Panc1 (cell line): Measurements from ENCODE around the gene CPSF4. TPM values are rescaled to one million over a fixed set of nuclear protein-coding genes. Genes with fewer than 3 reads are reported as not detected.
A peak's percentile ranks its signal among the peaks of the same experiment; 100 is the strongest.

Experiments used
- ATAC-seq: fragments of 200-7000 bp; cut with Tn5 transposase; 2 replicates; pipeline ENCODE4 v1.9.1; 2020; ENCODE audit warnings: mild to moderate bottlenecking, moderate library complexity
- BruUV-seq: library from RNA; stranded (reverse); fragments of 400-500 nt; replicated peaks from 2 replicates; lab custom pipeline; 2021; lab: Mats Ljungman, UMichigan
- CTCF ChIA-PET: fragments of 300-600 bp; sonication (Branson Sonifier 250); formaldehyde crosslinking; loops from one replicate; lab custom pipeline; 2022; ENCODE audit warnings: antibody characterized with exemption; lab: Charles Lee
- POLR2A ChIA-PET: fragments of 300-600 bp; sonication (Branson Sonifier 250); formaldehyde crosslinking; loops from one replicate; lab custom pipeline; 2022; ENCODE audit warnings: antibody characterized with exemption; lab: Charles Lee
- DNase-seq: peaks from one replicate; pipeline ENCODE4 v3.0.0-alpha.2; 2010; ENCODE audit warnings: low read depth, low spot score
- H3K27ac ChIP-seq: 2 replicates; pipeline ENCODE4 v1.5.1; 2011; ENCODE audit warnings: mild to moderate bottlenecking, low read length, inconsistent platforms
- H3K27me3 ChIP-seq: fragments of 200-500 bp; sonication (Bioruptor generic); 2 replicates; pipeline ENCODE4 v1.6.0; 2014; ENCODE audit warnings: low read length, inconsistent platforms; ENCODE audit not compliant: control insufficient read depth, insufficient read depth
- H3K36me3 ChIP-seq: fragments of 200-500 bp; sonication (Bioruptor generic); 2 replicates; pipeline ENCODE4 v1.5.1; 2014; ENCODE audit warnings: inconsistent platforms, mild to moderate bottlenecking, low read length, moderate library complexity; ENCODE audit not compliant: control insufficient read depth, insufficient read depth
- H3K4me1 ChIP-seq: 2 replicates; pipeline ENCODE4 v1.5.1; 2011; ENCODE audit warnings: inconsistent platforms, mild to moderate bottlenecking, low read length, moderate library complexity; ENCODE audit not compliant: control insufficient read depth, insufficient read depth
- H3K4me3 ChIP-seq, 2 experiments: 2 replicates each; pipeline ENCODE4 v1.5.1; 2011 to 2012; ENCODE audit warnings: low read depth in 2 of 2, low read length in 2 of 2, mild to moderate bottlenecking in 2 of 2, inconsistent platforms in 1 of 2, moderate library complexity in 1 of 2
- H3K9me3 ChIP-seq: fragments of 200-500 bp; sonication (Bioruptor generic); 2 replicates; pipeline ENCODE4 v1.5.1; 2014; ENCODE audit warnings: low read depth, mild to moderate bottlenecking, inconsistent platforms, low read length, moderate library complexity; ENCODE audit not compliant: control insufficient read depth, insufficient read depth
- POLR2AphosphoS5 ChIP-seq: IDR thresholded peaks from 2 replicates; pipeline ENCODE4 v1.6.1; 2012; ENCODE audit warnings: mild to moderate bottlenecking, low read depth, low read length, moderate library complexity
- REST ChIP-seq, 2 experiments: IDR thresholded peaks; 2 replicates each; pipeline ENCODE4 v1.6.1; 2011 to 2012; ENCODE audit warnings: low read depth in 2 of 2, control low read depth in 1 of 2, low read length in 1 of 2, mild to moderate bottlenecking in 1 of 2, moderate library complexity in 1 of 2; ENCODE audit not compliant: insufficient read depth in 1 of 2
- SIN3A ChIP-seq: IDR thresholded peaks from 2 replicates; pipeline ENCODE4 v1.6.1; 2012; ENCODE audit warnings: low read depth, mild to moderate bottlenecking, low read length, moderate library complexity, borderline replicate concordance; ENCODE audit not compliant: insufficient read depth
- TCF7L2 ChIP-seq: IDR thresholded peaks from 2 replicates; pipeline ENCODE4 v1.6.1; 2011; ENCODE audit warnings: mild to moderate bottlenecking, low read depth, low read length, inconsistent platforms
- in situ Hi-C: cut with HindIII; loops from 2 replicates; pipeline ENCODE4 v1.10.0; 2016; ENCODE audit warnings: low sequenced_read_pairs, low pct_unique_long_range_greater_than_20kb
- intact Hi-C: fragments of 100-400 bp; cut with micrococcal nuclease; formaldehyde crosslinking; loops from one replicate; pipeline ENCODE4 v1.10.0; 2022; ENCODE audit not compliant: unreplicated experiment
- total RNA-seq: library from RNA; stranded (reverse); gene quantifications from one replicate; pipeline ENCODE4 v1.2.1, GENCODE V29; 2021; ENCODE audit not compliant: unreplicated experiment
- TF ChIP-seq, protein P1 (sequence below): fragments of 450-650 bp; IDR thresholded peaks from 2 replicates; pipeline ENCODE4 v1.5.1; 2017; ENCODE audit warnings: mild to moderate bottlenecking

The CPSF4 gene
- total RNA-seq, 1 experiment from 2014 or later: 57.0 TPM

- DNase-seq (no peak), ATAC-seq (0 out of 2 replicates have a peak, but pooled peaks have one; percentile 32)
- Histone ChIP-seq H3K4me3 (no peak overlapping the region), H3K36me3 (peaks cover 11% of the 10 kb centered on the region), H3K27me3 (no peaks in the 10 kb centered on the region), H3K9me3 (no peaks in the 10 kb centered on the region), H3K27ac (no peak overlapping the region), H3K4me1 (no peaks in the 10 kb centered on the region)
- POLR2A ChIA-PET: no interaction called here
- intact Hi-C loops: no loop called here
- in situ Hi-C loops: no loop called here
- BruUV-seq: no TSS peak
- CTCF ChIA-PET: no interaction called here
- TF ChIP-seq, protein P1, sequence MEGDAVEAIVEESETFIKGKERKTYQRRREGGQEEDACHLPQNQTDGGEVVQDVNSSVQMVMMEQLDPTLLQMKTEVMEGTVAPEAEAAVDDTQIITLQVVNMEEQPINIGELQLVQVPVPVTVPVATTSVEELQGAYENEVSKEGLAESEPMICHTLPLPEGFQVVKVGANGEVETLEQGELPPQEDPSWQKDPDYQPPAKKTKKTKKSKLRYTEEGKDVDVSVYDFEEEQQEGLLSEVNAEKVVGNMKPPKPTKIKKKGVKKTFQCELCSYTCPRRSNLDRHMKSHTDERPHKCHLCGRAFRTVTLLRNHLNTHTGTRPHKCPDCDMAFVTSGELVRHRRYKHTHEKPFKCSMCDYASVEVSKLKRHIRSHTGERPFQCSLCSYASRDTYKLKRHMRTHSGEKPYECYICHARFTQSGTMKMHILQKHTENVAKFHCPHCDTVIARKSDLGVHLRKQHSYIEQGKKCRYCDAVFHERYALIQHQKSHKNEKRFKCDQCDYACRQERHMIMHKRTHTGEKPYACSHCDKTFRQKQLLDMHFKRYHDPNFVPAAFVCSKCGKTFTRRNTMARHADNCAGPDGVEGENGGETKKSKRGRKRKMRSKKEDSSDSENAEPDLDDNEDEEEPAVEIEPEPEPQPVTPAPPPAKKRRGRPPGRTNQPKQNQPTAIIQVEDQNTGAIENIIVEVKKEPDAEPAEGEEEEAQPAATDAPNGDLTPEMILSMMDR: no peak
- TF ChIP-seq SIN3A: 0 out of 2 replicates have a peak, but pooled peaks have one; percentile 20
These were observed 20.3 kb downstream of the CPSF4 start for GRCh38 chr7:99459087-99459486.

DNA sequence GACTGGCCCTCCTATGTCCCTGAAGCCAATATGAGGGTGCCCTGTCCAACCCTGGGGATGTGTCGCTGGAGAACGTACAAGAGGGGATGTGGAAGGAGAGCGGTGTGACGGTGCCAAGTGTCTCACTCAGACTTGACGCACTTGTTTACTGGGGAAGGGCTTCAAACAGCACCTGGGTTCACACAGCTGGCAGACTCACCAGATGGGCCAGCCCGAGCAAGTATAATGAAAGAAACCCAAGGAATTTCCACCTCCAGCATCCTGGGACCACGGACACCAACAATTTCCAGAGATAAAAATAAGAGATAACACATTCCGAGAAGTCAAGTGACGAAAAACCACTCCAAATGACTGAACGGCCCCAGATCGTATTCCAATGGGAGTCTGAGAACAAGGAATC is 21.9 kb downstream of the CPSF4 start:
- DNase-seq (no peak), ATAC-seq (no peak)
- no peaks in the 10 kb centered on the region for H3K4me1 ChIP-seq
- POLR2A ChIA-PET: no interaction called here
- peaks cover 8% of the 10 kb centered on the region for H3K36me3 ChIP-seq
- intact Hi-C loops (no loop called here), in situ Hi-C loops (no loop called here)
- H3K27me3 ChIP-seq: no peaks in the 10 kb centered on the region
- TF ChIP-seq, protein P1: no peak
- TF ChIP-seq TCF7L2 (no peak), REST (IDR thresholded peaks at IDR 0.05; ENCODE audit: insufficient read depth in 1 of 2, low read depth in 2 of 2, low read length in 1 of 2) (no peak), POLR2AphosphoS5 (no peak), SIN3A (no peak)
- H3K4me3 ChIP-seq: no peak overlapping the region
- no TSS peak for BruUV-seq
- H3K9me3 ChIP-seq: no peaks in the 10 kb centered on the region
- H3K27ac ChIP-seq: no peak overlapping the region
- CTCF ChIA-PET: no interaction called here
